Stomach (tissue), 4 donors: ENCODE measurements around the gene SDK2.

Experiments
- CTCF ChIP-seq, 7 experiments: fragments of 450-650 bp in 4 of 7; fragments of 200-600 bp in 3 of 7; sonication (generic) in 3 of 7; IDR thresholded peaks; one replicate each; pipeline ENCODE4 v1.5.1; 2016 to 2019; ENCODE audit warnings: antibody characterized with exemption in 7 of 7, control low read depth in 2 of 7, mild to moderate bottlenecking in 1 of 7
- EP300 ChIP-seq: sonication (generic); formaldehyde crosslinking; IDR thresholded peaks from one replicate; pipeline ENCODE4 v1.6.1; 2017; ENCODE audit warnings: antibody characterized with exemption
- POLR2A ChIP-seq, 4 donors: fragments of 450-650 bp; IDR thresholded peaks; one replicate each; pipeline ENCODE4 v1.6.1; 2016; ENCODE audit warnings: antibody characterized with exemption in 4 of 4, control low read depth in 2 of 4, mild to moderate bottlenecking in 1 of 4, moderate library complexity in 1 of 4
- POLR2AphosphoS5 ChIP-seq, 3 donors: sonication (generic); formaldehyde crosslinking; IDR thresholded peaks; one replicate each; pipeline ENCODE4 v1.6.1; 2016; ENCODE audit warnings: antibody characterized with exemption in 3 of 3

GRCh38 chr17:73641826-73642600, 2.2 kb downstream of the SDK2 start:
- no peak for TF ChIP-seq POLR2AphosphoS5 (IDR thresholded peaks at IDR 0.05)
- no peak for TF ChIP-seq CTCF (IDR thresholded peaks at IDR 0.05)
- no peak for TF ChIP-seq POLR2A (IDR thresholded peaks at IDR 0.05)
- no peak for TF ChIP-seq EP300
